ENCODE measurements around the gene ZCCHC14. TPM values are rescaled to one million over a fixed set of nuclear protein-coding genes. Genes with fewer than 3 reads are reported as not detected.

The ZCCHC14 gene
- total RNA-seq, 1 donor from 2014 or later: 6.4 TPM

DNA sequence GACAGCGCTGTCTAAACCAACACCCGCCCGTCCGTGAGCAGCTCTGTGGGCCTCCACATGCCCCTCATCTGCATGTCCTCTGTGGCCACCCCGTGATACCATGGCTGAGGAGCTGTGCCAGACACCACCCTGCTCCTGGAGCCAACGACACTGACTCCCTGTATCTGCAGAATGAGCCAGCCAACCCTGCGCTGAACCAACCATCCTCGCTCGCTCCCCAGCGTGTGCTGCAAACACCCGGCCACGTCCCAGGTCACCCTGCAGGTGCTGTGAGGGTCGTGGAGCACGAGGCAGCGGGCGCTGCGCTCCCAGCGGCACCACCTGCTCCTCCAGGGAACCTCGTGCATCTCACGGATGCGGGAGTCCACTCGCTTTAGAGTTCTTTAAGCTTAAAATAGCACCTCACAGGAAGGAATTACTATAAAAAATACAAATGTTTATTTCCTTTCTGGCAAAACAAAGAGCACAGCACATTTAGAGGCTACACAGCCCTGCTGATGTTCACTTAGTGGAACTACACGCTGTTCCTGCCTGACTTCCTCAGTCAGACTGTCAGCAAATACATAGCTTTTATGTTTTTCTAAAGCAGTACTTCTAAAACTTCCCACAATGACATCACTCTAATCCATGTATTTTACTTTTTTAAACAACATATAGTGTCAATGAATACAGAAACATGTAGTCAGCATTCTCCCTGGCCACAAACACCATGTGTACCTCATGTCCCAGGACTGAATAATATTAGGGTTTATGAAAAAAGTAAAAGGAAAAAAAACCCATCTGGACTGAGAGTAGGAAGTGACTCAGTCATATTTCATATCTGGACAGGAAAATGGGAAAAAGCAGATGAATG, 57.2 kb downstream of the ZCCHC14 start:
- DNase-seq (ENCODE audit: low read depth, low spot score): peak; percentile 71

DNA sequence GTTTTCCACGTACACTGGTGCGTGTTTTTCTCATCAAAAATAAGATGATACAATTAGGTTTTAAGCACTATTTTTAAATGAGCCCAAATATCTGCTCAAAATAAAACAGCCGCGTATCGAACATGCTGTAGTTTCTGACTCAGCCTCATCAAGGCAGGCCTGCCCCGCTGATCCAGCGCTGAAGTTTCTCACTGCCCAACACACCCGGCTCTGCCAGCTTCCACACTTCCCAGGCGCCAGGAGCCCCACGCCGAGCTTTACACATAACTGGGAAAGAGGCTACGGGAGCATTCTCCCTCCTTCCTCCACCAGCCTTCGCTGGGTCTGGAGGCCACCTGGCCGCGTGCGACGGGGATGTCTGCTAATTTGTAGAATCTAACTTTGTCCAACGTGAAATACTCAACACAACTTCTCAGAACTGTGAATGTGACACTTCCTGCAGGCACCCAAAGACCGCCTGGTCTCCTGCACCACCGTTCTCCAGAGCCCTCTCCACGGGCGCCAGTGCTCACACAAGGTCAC, 58.6 kb downstream of the ZCCHC14 start:
- DNase-seq (ENCODE audit: low read depth, low spot score): no peak

DNA sequence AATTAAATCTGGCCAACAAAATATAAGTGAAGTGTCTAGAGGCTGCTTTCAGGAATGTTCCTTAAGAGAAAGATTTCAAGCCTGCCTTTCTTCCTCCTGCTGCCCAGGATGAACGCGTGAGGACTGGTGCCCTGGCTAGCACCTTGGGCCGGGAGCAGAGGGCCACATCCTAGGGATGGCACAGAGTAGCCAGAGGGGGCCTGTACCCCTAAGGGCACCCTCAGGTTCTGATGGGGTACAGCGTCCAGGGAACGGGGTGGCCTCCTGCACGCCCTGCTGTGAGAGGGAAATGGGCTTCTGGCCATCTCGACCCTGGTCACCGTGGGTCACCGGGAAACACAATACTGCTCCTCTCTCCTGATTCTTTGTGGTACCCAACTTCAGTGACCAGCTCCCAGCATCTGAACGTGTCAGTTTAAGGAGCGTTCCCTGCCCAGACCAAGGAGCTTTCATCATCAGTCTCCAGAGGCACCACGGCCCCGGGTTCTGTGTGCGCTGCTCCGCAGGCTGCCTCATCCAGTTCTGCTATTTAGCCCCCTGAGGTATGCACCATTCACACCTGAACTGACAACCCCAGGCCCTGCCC, 60.4 kb downstream of the ZCCHC14 start:
- DNase-seq (ENCODE audit: low read depth, low spot score): no peak

DNA sequence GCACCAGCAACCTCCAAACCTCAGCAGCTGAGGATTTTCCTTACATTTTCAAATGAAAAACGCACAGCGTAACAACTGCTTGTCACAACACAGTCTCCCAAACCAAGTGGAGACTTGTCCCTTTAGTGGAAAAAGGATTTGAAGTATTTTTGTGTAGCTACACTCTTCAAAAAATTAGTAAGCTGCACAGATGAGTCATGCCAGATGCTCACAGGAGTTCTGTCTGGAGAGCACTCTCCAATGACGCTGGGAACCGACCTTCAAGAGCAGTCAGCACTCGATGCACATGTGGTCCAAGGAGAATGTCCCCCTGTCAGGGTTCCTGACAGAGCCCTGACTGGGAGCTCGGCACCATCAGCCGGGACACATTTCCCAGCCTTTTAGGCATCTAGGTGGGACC, 60.9 kb downstream of the ZCCHC14 start:
- no peak for DNase-seq (ENCODE audit: low read depth, low spot score)

DNA sequence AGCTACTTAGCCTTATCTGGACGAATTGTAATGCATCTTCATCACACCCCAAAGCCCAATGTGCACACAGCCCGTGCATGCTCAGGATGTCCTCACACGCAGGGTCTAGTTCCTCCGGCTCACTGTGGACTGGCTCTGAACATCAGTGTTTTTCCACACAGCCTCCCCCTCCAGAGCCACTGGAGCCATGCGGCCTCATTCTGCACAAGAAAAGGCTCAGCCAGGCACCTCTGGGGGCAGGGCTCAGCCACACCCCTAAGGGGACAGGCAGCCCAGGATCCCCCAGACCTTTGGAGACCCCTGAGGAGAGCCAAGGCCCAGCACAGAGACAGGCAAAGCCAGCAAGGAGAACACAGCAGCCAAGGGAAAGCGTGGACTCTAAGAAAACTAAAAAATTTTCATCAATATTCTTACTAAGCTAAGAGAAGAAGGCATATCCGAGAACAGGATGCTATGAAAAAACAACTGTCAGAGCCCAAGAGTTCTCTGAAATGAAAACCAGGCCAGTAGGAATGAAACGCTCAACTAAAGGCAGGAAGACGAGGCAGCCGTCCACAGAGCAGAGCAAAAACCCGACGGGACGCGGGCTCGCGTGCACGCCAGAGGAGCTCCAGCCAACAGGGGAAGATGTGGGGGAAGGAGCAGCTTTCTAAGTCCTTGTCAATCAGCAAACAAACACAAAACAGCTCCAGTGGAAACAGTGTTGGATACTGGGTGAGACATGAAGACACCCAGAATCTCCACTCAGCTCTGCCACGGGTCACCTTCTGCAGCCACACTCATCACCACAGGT, 66.2 kb downstream of the ZCCHC14 start:
- DNase-seq (ENCODE audit: low read depth, low spot score): no peak

DNA sequence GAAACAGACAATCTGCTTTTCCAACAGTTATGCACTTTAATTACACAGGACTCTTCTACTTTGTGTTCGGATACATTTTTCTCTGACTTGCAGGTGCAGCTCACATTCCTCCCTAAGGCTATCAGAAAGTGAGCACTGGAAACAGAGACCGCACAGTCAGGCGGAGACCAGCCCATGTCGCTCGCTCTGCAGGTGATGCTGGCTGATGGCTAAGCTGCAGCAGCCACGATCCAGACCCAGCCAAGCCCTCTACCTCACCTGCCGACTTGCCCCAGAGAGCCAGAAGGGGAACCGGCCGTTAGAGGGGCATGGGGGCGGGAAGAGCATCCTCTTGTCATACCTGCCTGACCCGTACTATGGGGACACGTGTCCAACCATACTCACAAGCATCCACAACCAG, 66.9 kb downstream of the ZCCHC14 start:
- DNase-seq (ENCODE audit: low read depth, low spot score): no peak

DNA sequence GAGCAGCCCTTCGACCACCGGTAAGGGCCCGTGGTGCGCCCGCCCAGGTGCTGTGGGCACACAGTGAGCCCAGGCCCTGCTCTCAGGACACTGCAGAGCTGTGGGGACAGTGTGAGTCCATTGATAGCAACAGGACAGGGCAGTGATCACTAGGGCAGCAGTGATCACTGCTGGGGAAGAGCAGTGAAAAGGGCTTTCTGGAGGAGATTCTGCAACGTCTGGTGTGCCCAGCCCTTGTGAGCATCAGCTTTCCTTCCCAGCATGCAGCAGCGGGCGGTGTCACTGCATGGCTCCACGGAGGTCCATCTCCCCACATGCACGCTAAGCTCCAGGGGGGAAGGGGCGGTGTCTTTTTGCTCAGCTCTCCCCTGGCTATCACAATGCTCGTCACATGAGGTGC, 68.6 kb downstream of the ZCCHC14 start:
- no peak for DNase-seq (ENCODE audit: low read depth, low spot score)

DNA sequence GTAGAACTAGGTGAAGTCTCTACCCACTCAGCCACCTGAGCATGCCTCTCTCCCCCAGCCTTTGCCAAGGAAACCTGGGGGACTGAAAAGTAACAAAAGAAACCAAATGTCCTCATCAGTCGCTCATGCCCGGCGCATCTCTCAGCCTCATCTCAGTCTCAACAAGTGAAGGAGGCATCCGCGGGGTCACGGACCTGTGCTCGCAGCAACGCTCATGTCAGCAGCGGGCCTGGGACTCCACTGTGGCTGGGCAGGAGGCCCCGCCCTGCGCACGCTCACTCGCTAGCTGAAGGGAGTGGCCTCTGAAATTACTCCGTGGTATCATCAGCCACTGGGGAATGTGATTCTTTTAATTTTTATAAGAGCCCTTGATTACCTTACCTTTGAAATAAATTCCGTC, 69.4 kb downstream of the ZCCHC14 start:
- DNase-seq (ENCODE audit: low read depth, low spot score): no peak

DNA sequence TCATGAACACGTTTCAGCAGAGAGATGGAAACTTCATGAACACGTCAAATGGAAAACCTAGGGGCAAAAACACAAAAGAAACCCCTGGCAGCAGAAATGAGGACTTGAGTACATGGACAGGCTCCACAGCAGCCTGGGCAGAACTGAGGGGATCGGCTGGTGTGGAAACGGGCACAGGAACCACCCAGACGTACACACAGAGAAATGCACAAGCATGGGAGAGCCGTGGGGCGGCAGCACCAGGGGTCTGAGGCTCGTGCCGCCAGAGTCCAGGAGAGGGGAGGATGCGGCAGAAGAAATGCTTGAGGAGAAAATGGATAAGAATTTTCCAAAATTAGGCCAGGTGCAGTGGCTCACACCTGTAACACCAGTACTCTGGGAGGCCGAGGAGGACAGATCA, 70.7 kb downstream of the ZCCHC14 start:
- DNase-seq (ENCODE audit: low read depth, low spot score): no peak

DNA sequence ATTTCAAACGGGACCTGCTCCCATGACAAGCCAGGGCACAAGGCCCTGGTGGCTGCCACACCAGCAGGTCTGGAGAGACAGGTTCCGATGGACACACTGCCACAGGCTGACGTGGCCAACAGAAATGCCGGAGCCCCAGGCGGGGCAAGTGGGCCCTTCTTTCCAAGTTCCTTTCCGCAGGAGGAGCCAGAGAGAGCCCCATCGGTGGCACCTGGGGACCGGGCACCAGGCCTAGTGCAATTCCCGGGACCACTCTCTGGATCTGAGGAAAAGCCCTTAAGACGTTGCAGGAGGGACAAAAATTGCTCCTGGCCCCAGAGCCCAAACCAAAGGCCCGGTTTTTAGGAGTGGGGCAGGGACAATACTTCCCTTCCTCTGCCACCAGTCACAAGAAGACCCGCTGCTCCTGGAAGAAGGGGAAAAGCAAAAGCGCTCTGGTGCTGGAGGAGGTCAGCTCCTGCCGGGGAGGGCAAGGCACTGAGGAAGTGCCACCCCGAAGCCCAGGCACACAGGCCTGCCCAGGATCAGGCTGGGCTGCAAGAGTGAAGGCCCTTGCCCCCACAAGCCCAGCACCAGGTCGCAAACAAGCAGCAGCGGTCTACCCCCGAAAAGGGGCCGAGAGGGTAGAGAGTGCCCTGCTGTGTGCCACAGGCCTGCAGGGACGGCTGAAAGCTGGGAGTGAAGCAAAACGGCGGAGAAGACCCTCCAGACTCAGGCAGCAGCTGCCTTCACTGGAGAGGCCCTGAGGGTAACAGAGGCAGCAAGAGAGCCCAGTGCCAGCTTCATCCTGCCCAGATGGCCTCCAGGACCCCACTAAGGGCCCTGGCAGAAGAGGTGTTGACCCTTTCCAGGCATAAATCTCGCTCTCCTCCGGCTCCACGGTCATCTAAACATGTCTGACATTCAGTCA, 71.6 kb downstream of the ZCCHC14 start:
- no peak for DNase-seq (ENCODE audit: low read depth, low spot score)

DNA sequence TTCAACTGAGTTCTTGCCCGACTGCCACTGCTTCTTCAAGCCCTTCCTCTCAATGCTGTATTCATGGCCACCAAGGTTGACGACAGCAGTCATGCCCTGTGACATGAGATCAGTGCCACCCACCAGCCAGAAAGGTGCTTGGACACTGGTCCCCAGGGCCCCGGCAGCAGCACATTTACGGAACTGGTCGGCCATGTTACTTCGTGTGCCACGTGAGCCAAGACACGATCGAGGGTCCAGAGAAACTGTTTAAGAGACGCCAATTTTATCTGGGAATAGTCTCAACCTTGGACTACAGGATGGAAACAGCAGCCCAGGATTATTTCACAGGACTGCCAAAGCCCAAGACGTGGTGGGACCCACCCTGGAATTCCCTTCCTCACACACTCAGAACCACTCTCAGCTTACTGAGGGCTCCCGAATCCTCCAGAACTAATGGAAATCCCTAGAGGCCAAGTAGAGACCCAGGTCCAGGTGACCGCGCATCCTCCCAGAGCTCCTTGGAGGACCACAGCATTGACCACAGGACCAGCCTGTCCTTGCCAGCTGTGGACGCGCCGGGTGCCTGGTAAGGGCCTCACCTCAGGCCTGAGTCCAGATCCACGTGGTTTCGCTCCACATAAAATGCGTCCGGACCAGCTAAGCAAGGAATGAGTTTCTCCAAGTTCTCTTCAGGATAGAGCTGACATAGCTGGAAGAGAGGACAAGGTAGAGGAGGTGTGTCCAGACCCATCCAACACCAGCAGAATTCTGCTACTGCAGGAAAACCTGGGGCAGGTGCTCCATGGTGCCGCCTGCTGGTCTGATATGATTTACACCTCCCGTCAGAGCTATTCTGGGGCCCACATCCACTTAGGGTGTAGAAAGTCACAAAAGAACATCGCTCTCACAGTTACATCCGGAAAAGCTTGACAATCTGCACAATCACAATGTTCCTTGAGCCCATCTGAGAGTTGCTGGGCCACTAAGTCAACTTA, 72.5 kb downstream of the ZCCHC14 start:
- no peak for DNase-seq (ENCODE audit: low read depth, low spot score)

DNA sequence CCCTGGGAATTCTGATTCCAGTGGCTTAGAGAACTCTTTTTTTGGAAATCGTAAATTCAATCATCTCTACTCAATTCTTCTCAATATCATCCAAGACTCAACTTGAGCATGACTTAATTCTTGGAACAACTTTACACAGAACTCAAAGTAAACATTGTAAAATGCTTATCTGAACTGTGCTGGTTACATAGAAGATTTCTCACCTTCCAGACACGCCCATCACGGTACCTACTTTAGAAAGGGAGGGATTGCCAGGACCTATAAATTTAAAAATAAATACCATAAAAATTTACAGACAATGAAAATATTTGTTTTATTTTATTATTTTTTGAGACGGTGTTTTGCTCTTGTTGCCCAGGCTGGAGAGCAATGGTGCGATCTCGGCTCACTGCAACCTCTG, 74.2 kb downstream of the ZCCHC14 start:
- DNase-seq (ENCODE audit: low read depth, low spot score): no peak

DNA sequence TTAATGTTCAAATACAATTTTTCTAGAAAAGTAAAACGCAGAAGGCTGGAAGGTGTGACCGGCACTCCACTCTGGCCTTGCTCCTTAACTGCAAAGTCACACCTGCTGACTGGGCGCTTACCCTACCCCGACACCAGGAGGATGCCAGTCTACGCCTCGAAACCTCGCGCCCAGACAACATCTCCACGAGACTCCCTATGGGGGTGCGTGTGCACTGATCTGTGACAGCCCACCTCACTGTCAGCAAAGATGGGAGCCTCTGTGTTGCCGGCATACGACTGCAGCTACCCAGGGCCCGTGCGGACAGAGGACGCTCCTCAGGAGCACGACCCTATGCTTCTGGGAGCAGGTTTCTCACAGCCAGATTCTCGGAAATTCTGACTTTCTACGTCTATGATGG, 74.6 kb downstream of the ZCCHC14 start:
- DNase-seq (ENCODE audit: low read depth, low spot score): no peak

DNA sequence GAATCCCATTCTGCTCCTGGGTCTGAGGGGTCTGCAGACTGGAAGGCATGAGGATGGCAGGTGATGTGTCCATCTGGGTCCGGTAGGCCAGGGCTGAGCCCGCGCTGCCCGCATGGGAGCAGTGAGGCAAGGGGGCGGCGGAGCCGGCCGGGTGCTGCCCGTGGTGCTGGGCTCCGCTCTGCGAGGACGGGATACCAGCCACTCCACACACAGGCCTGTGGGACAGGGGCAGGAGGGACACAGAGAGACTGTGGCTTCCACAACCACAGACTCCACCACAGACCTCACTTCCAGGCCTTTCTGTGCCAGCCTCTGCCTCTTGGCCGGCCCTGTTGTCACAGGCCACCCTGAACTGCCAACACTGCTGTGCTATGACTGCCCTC, 75.3 kb downstream of the ZCCHC14 start:
- no peak for DNase-seq (ENCODE audit: low read depth, low spot score)

DNA sequence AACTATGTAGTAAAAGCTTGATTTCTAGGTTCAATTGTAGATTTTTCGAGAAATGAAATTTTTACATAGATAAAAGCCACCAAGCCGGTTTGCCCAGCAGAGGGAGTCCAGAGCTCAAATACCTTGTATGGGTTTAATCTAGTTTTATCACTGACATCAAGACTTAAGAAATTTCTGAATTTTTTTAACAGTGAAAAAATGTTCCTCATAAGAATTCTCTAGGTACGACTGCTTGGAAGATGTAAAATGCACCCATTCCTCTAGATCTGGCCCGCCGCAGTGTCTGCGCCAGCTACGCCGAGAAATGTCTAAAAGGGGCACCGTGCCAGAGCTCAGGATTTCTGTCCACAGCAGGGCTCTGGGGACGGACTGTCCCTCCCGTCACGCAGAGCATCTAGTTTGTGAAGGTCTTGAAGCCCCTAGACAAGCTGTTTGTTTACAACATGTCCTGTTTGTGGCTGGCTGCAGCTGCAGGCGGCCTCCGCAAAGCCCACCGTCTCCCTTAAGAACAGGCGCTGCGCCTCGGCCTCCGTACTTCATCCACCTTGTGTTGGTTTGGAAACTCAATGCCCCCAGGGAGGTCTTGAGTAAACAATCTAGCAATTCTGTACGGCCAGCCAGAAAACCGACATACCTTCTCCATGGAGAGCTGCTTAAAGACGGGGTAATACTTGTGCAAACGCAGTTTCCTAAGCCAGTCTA, 75.8 kb downstream of the ZCCHC14 start:
- DNase-seq (ENCODE audit: low read depth, low spot score): no peak

DNA sequence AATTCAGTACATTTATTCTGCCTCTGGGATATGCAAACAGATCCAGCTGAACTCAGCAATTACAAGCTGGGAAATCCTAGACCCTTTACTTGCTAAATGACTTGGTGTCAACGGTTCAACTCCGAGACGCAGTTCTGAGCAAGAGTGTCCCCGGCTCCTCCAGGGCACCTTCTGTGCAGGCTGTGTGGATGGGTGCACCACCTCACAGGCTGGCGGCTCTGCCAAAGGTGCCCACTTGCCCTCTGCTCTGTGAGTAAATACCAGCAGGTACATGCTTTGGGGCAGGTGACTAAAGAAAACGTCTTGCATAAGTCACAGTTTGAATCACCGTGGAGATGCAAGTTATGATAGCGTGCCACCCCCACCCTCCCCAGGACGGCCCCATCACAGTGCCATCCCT, 77.4 kb downstream of the ZCCHC14 start:
- DNase-seq (ENCODE audit: low read depth, low spot score): no peak

DNA sequence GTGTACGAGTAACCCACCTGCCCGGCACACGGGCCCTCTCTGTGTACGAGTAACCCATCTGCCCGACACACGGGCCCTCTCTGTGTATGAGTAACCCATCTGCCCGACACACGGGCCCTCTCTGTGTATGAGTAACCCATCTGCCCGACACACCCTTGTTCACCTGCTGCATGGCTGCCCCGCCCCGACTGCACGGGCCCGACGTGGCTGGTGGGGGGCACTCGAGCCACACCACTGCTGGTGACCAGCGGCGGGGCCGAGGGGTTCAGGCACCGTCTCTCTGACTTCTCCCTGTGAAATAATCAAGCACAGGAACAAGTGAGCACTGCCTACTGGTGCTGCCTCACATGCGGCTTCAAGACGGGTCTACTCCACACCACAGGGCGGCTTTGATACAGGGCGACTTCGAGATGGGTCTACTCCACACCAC, 78.6 kb downstream of the ZCCHC14 start:
- no peak for DNase-seq (ENCODE audit: low read depth, low spot score)

DNA sequence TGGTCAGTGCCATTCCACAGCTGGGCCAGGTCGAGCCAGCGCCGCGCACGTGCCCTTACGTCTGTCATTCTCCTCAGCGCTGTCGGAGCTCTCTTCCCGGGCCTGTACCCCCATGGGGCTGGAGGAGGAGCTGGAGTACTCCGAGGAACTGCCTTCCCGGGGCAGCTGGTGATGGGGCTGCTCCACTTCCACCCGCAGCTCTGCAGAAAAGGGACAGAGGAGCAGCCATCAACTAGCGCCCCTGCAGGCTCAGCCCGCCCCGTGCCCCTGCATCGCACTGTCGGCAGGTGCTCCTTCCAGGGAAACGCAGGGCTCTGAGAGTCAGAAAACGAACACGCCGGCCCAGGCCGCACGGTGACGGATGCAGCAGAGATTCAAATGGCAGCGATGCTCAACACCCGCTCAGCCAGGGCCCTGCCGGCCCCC, 79.8 kb downstream of the ZCCHC14 start:
- DNase-seq (ENCODE audit: low read depth, low spot score): no peak

DNA sequence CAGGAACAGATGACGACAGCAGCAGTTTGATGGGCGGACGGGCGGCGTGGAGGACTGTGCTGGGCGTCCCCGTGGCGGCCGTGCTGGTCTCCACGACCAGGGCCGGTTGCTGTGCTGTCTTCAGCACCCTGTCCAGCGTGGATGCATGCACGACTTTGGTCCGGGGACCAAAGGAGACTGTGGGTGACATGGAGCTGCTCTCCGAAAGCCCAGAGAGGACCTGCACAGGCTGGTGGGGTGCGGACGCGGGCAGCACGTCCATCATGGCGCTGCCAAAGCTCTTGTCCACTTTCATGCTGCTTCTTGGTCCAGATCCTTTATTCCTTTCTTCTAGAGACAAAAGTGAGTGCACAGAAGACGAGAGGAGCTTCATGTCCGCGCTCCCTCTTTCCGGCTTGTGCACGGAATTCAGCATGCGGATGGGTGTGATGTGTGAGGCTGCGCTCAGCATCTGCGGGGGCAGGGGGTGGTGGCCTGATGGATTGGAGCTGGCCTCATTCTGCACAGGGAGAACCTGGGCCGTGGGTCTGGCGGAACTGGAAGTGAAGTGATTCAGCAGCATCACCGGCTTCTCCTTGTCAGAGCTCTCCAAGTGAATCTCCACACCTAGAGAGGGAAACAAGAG, 80.3 kb downstream of the ZCCHC14 start:
- DNase-seq (ENCODE audit: low read depth, low spot score): no peak
